Fibroblast of upper back skin (primary cell): ENCODE measurements around the gene AHSA1.

ENCODE experiments used
- DNase-seq: peaks from one replicate; pipeline ENCODE4 v3.0.0-alpha.2; 2013

AHSA1 gene

DNA sequence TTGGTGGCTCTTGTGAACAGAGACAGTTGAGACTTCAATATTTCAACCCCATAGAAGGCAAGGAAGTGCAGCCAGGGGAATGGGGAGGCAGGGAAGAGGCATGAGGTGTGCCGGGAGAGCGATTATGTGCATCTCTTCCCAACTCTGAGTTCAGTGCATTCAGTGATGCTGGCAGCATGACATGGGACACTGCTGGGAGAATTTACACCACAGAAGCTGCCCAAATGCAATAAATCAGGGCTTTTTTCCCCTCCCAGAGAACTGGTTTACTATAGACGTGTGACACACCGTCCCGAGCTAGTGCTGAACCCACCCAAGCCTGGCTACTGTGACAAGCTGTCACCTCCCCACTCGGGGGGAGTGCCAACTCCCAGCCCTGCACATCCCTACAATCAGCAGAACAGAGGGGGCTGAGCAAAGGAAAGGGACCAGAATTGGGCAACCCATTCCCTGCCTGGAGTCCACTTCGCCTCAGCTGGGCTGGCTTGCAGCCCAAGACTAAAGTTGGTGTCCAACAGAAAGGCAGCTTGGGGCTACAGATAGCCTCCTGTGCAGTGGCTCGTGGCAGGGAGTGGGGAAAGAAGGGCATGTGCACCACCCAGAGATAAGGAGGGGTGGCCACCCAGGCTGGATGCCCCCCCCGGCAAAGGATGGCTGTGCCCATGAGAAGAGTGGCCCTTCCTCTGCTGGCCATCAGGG, 16.7 kb downstream of the AHSA1 start:
- DNase-seq = no peak

DNA sequence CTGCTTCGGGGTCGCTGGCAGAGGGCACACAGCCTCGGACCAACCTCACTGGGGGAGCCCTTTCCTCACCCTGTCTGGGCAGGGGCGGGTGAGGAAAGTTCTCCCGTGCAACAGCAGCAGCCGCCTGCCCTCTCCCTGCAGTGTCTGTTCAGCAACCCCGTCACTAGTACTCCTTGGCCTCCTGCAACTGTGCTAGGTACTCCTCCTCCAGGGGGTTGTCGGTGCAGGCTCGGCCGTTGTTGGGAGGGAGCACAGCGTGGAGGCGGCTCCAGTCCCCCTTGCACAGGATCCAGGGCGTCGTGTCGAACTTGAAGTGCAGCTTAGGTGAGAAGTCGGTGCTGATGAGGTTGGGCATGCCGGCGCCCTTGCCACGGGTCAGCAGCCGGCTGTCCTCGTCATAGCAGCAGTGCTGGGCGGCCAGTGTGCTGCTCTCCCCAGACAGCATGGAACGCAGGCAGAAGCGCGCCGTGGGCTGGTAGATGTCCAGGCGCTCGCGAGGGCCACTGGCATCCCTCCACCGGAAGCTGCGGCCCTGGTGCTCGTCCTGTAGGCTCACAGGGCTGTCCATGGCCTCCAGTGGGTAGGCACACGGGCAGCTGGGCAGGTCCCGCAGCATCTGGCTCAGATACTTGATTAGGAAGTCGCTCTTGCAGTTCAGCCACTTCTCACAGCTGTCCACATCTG, 17.7 kb downstream of the AHSA1 start:
- DNase-seq = no peak

DNA sequence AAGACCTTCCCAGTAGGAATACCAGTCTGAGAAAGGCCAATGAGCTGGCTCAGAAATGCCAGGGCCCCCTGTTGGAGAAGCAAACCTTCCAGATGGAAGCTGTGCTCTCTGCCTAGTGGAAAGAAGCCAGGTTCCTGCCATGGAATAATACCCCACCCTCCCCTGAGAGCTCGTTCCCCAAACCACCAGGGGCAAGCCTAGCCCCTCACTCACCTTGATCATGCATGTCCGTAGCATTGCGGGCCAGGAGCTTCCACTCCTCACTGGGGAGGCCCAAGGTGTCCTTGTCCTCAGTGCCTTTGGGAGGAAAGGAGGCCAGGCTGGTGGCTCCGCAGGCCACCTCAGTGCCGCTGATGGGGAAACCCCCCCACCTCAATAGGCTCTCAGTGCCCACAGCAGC, 20.1 kb downstream of the AHSA1 start:
- no peak for DNase-seq

DNA sequence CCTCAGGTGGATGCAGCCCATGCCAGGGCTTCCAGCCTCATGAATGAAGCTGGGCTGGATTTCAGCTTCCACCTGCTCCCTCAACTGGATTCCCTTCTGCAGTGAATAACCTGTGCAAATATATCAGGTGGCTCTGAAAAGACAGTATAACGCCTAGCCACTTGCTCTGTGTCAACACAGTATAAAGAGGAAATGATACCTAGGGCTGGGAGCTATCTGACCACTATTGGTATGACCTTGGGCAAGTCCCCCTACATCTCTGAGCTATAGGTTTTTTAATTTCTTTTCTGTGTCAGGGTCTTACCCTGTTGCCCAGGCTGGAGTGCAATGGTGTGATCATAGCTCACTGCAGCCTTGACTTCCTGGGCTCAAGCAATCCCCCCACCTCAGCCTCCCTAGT, 20.9 kb downstream of the AHSA1 start:
- no peak for DNase-seq

DNA sequence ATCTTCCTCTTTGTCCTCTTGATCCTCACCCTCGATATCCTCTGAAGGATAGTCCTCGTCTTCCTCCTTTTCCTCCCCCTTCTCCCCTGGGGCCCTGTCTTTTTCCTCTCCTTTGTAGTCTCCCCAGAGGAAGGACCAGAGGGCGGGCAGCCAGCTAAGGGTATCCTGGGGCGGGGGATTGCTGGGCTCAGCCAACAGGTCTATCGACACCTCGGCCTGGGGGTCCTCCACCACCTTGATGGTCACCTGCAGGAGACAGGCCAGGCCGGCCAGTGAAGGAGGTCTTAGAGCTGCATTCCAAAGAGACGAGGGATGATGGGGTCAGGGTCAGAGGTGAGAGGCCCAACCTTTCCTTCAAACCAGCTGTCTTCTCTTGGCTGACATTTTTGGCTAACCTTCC, 24.5 kb downstream of the AHSA1 start:
- no peak for DNase-seq

DNA sequence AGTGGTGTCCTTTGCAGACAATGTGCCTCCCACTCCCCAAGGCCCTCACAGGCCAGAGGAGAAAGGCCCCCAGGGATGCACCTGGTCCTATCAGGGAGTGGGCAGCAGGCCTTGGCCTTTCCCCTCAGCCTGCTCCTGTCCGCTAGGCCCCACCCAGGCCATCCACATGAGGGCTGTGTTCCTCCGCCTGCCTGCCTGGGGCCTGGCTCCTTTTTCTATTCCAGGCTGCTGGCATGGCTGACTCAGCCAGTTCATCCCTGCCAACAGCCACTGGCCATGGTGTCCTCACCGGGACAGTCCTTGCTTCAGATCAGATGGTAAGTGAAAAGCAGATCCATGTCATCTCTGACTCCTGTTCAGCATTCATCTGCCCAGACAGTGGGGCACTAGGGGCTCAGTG, 27.4 kb downstream of the AHSA1 start:
- DNase-seq = no peak

DNA sequence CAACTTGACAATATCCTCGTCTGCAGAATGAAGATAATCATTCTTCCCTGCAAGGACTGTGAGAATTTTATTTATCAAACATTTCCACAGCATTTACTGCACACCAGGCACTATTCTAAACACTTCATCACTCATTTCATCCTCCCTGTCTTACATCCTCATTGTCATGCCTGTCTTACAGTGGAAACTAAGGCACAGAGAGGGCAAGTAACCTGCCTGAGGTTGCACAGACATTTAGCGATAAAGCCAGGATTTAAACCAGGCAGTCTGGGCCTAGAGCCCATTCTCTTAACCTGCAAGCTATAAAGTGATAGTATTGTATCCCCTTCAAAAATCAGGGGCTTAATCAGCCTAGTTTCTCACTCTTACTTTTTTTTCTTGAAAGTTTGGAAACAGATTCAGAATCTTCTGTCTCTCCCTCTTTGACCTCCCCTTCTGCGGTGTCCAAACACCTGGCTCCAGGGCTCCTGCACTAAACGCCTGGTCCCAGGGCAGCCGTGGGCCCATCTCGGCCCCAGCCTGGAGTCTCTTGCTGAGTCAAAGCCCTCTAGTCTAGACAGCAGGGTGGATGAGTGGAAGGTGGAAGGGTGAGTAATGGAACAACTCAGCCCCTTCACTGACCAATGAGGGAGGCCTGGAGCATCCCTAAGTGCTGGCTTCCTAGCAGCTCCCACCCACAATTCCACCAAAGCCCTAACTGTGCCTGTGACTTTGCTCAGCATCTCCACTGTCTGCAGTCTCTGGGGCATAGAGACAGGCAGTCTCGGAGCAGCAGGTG, 28.2 kb downstream of the AHSA1 start:
- peak; percentile 67 for DNase-seq

DNA sequence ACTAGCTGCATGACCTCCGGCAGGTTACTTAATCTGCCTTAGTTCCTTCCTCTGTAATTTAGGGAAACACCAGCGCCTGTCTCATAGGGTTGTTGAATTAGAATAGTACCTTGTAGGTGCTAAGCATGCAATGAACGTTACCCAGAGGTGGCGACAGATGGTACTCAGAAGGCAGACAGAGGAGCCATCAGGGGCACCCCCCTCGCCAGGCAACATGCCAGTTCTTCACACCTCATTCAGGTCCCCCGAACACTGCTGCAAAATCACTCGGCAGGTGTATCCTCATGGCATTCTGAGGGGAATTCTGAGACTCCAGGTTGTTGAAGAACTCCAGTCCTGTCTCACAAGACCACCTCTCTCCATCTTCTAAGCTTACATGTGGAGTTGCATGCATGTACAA, 30.7 kb downstream of the AHSA1 start:
- DNase-seq = no peak

DNA sequence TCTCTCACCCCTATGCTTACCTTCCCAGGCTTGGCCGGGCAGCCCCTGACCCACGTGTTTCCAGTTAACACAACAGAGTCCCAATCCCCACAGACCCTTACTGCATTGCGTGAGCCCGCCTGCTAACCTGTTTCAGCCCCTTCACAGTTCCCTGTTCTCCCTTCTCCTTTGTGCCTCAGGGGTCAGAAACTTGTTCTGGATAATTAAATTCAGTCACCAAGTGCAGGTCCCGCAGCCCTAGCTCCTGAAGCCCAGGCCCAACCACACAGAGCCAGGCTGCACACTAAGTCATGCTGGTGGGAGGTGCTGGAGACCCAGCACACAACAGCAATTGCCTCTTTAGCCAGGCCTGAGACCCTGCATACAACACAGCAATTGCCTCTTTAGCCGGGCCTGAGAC, 31.1 kb downstream of the AHSA1 start:
- no peak for DNase-seq

DNA sequence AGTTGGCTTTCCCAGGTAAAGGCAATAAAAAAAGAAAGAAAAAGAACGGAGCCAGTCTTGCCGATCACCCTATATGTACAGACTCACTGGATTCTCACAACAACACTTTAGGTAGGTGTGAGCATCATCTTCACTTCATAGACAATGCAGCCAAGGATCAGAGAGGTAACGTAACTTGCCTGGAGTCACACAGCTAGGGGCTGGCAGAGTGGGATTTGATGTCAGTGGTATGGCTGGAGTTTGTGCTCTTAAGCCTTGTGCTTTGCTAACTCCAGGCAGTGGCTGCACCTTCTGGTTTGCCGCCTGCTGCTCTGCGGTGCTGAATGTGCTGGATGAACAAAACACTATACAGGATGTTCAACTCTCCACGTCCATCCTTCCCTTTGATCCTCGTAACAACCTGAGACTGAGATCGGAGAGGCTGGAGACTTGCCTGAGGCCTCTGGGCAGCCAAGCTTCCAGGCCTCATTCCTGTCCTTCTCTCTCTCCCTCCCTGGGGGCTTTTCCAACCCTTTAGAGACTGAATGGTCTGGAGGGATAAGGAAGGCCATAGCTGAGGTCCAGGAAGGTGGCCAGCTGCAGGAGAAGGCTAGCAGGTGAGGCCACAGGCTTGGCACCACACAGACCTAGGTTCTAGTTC, 32.6 kb downstream of the AHSA1 start:
- DNase-seq = no peak

DNA sequence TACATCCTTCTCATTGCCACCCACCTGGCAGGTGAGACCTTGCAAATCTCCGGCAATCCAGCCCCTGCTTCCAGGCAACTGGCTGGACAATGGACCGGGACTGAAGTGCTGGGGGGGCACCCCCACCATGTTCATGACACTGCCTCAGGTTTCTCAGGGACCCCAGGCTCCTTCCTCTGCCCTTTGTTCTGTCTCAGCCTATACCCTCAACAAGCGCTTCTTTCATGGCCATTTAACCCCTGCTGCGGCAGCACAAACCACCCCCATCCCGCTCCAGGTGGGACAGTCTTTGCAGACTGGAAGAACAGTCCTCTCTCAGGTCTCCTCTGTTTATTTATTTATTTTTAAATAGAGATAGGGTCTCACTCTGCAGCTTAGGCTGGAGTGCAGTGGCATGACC, 33.2 kb downstream of the AHSA1 start:
- no peak for DNase-seq

DNA sequence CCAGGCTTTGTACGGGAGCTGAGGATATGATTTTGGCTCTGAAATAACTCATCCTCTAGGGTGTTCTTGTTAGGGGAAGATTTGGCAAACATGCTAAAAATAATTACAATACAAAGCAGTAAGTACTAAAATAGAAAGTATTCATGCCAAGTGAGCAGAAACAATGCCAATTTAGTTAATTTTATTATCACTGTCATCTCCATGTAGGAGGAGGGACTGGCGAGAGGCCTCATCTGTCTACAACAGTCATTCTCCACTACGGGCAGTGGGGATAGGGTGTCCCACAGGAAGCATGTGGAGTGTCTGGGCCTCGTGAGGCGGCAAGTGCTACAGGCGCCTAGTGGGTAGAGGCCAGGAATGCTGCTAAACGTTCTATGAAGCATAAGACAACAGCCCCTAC, 37.4 kb downstream of the AHSA1 start:
- no peak for DNase-seq

DNA sequence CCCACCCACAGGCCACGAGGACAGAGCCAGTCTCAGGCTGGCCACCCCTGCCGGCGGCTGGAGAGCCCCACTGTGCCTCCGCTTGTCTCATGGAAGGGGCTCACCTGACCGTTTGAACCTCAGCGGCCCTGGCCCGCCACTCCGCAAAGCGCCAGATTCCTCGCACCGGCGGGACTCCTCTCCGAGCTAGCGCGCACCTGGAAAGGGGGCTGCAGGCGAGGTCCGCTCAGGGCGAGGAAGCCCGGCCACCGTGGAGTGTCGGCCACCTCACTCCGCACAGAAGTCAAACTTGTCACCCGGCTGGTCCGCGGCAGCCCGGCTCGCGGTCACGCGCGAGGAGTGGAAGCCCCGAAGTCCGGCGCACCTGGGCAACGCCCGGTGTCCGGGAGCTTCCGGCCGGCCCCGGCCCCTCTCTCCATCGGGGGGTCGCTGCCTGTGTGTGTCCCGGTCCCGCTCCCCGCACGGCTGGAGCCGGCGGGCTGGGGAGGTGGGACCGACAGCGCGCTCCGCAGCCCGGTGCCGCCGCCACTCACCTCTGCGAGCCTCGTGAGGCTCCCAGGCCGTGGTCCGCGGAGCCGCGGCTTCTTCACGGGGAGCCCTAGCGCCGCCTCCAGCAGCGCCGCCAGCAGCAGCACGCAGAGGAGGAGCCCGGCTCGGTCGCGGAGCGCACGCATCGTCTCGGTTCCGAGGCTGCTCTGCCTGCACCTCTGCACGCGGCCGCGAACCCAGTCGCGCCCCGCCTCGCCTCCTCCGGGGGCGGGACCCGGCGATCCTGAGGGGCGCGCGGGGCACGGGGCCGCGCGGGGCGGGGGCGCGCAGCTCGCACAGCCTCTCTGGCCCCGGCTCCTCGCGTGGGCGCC, 40.5 kb downstream of the AHSA1 start, which contains the start of gene ISM2:
TSS of gene ISM2 (minus strand) at position 697 of the 860 bp plus-strand sequence. CDS start at position 674, 23 bp downstream.
- peak; percentile 17 for DNase-seq

DNA sequence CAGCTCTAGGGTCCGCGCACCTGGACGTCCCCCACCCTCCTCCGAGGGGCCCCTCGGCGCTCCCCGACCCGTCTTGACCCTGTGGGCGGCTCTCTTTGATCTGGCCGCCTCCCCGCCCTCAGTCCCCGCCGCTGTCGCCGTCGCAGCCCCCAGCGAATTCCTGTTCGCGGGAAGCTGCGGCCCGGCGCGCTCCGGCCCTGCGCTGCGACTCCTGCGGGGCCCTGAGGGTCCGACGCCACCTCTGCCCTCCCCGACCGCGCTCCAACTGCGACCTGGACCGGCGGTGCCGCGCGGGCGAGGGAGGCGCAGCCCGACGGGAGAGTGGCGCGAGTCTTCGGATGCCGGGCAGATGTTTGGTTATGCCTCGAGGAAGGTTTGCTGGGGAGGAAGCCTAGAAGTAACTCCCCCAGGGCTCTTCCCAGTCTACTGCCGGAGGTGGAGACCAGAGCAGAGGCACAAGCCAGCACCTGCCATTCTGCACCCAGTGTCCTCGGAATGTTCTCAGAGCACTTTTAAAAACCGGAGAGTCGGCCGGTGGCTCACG, 41.2 kb downstream of the AHSA1 start:
- DNase-seq = no peak

DNA sequence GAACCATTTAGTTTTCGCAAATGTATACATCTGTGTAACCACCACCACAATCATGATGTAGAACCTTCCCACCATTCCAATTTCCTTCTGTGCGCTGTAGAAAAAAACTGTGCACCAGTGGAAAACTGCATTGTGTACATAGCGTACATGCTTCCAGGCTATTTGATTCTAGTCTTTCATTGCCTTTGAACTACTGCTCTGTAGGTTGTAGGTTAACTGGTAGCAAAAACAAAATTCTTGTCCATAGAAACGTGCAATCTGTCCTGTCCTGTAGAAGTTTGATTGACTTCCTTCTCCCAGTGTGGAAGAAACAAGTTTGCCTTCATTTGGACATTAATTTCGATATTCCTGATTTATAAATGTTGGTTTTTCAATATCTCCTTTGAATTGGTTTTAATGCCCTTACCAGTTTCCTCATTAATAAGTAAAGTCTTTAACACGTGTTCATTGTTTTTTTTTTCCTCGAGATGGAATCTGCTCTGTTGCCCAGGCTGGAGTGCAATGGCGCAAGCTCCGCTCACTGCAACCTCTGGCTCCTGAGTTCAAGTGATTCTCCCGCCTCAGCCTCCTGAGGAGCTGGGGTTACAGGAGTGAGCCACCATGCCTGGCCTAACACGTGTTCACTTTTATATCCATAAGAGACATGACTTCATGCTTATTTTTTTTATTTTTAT, 44.4 kb downstream of the AHSA1 start:
- no peak for DNase-seq

DNA sequence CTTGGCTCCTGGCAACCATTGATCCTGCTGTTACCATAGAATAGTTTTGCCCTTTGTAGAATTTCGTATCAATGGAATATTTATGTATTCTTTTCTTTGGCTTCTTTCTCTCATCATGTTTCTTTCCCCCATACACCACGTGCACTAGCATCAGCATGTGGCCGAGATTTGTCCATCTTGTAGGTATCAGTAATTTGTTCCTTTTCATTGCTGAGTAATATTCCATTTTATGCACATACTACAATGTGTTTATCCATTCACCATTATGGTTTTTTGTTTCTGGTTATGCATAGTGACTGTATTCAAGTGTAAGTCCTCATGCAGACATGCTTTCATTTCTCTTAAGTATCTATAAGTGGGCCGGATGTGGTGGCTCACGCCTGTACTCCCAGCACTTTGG, 45.2 kb downstream of the AHSA1 start:
- DNase-seq = no peak

DNA sequence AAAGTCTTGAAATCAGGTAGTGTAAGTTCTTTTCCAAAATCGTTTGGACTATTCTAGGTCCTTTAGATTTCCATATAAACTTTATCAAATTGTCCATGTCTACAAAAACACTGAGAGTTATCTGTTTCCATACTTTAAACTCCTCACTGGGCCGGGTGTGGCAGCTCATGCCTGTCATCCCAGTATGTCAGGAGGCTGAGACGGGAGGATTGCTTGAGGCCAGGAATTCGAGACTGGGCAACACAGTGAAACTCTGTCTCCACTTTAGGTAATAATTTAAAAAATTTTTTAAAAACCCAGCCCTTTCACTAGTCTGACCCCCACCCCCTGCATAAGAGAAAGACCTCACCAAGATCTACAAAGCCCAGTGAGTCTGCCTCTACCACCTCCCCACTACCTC, 47.1 kb downstream of the AHSA1 start:
- DNase-seq = no peak

DNA sequence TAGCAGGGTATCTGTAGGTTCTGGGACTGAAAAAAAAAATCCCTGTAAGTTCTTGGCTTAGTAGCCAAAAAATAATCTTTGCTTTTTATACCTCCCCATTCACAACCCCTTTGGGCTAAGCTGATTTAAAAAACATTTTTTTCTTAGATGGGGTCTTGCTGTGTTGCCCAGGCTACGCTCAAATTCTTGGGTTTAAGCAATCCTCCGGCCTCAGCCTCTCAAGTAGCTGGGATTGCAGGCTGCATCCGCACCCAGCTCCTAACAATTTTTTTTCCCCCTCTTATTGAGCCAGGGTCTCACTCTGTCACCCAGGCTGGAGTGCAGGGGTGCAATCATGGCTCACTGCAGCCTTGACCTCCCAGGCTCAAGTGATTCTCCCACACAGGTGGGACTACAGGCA, 49.9 kb downstream of the AHSA1 start:
- DNase-seq = no peak

DNA sequence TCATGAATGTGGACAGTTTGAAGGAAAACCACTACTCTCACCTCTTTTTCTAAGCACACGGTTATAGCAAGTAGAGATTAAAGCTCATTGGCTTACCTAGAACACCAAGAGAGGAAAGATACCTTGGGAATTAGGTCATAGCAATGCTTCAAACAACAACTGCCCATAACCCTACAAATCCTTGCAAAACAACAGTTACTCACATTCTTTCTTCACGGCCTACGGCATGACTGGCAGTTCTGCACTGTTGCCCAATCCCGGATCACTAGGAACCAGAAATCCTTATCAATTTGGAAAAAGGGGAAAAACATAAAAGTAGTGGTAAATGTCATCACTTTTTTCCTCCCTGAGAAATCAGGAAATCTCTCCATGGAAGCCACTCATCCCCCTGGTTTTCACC, 50.4 kb downstream of the AHSA1 start:
- DNase-seq = peak; percentile 11

DNA sequence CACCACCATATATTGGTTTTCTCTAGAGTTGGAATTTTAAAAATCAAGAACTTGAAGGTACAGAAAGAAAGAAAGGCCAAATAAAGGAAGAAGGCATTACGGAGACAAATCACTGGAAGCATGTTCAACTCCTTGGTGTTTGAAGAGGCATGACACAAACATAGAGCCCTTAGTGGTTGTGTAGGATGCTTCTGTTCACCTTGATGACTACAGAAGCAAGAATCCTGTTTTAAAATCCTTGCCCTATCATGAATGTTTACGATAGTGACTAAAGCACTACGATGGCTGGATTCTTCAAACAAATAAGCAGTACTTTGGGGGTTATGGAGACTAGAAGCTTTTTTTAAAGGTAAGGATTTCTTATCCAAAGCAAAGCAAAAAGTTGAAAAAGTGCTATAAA, 51.0 kb downstream of the AHSA1 start:
- DNase-seq = no peak

DNA sequence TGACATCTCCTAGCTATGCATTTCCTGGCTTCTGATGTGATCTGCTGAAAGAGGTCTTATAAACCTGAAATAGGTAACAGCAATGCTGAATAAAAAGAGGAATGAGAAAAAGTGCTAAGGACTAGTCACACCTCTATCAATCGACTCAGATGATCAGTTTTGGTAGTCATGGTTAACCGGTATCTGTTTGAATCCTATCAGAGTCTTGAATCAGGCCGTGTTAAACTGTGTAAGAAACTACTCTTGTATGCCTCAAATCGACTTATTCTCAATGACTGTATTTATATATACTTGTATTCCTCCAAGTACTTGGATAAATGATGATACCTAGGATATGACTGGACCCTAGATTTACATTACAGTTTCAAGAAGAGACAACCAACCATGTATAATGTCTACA, 51.5 kb downstream of the AHSA1 start:
- no peak for DNase-seq
